IMR-90 (cell line): ENCODE results near the gene DBX1.

ENCODE experiments used
- BHLHE40 ChIP-seq: fragments of 150-350 bp; IDR thresholded peaks from 2 replicates; pipeline ENCODE4 v1.6.1; 2016; ENCODE audit warnings: mild to moderate bottlenecking, low read depth, low read length
- CHD1 ChIP-seq: IDR thresholded peaks from 2 replicates; pipeline ENCODE4 v1.6.1; 2012; ENCODE audit warnings: low read depth, low read length, improper control_type of control experiment
- CTCF ChIP-seq: conservative IDR thresholded peaks from 2 replicates; pipeline ENCODE4 v1.5.1; 2012; ENCODE audit warnings: mild to moderate bottlenecking, low read depth, low read length, improper control_type of control experiment
- FOS ChIP-seq: fragments of 150-350 bp; IDR thresholded peaks from 2 replicates; pipeline ENCODE4 v1.6.1; 2016; ENCODE audit warnings: low read depth, low read length
- MXI1 ChIP-seq: IDR thresholded peaks from 2 replicates; pipeline ENCODE4 v1.6.1; 2012; ENCODE audit warnings: low read depth, mild to moderate bottlenecking, low read length, moderate library complexity, borderline replicate concordance
- NFE2L2 ChIP-seq: fragments of 150-350 bp; IDR thresholded peaks from 2 replicates; pipeline ENCODE4 v1.6.1; 2016; ENCODE audit warnings: low read depth, mild to moderate bottlenecking, low read length
- POLR2A ChIP-seq: IDR thresholded peaks from 2 replicates; pipeline ENCODE4 v1.6.1; 2012; ENCODE audit warnings: mild to moderate bottlenecking, low read depth, low read length
- RAD21 ChIP-seq: IDR thresholded peaks from 2 replicates; pipeline ENCODE4 v1.6.1; 2012; ENCODE audit warnings: low read length, improper control_type of control experiment
- RCOR1 ChIP-seq: IDR thresholded peaks from 2 replicates; pipeline ENCODE4 v1.6.1; 2012; ENCODE audit warnings: mild to moderate bottlenecking, low read length, improper control_type of control experiment; ENCODE audit not compliant: insufficient replicate concordance
- SMC3 ChIP-seq: fragments of 150-350 bp; IDR thresholded peaks from 2 replicates; pipeline ENCODE4 v1.6.1; 2016; ENCODE audit warnings: low read depth, mild to moderate bottlenecking, antibody characterized with exemption, low read length, moderate library complexity
- USF2 ChIP-seq: fragments of 150-350 bp; IDR thresholded peaks from 2 replicates; pipeline ENCODE4 v1.6.1; 2017; ENCODE audit warnings: mild to moderate bottlenecking, antibody characterized with exemption, low read length, low read depth
- TF ChIP-seq, protein P1 (sequence below): fragments of 150-350 bp; IDR thresholded peaks from 2 replicates; pipeline ENCODE4 v1.6.1; 2016; ENCODE audit warnings: low read depth, mild to moderate bottlenecking, low read length, moderate library complexity, borderline replicate concordance

- no peak for TF ChIP-seq CTCF
- TF ChIP-seq MXI1 = no peak
- TF ChIP-seq, protein P1, sequence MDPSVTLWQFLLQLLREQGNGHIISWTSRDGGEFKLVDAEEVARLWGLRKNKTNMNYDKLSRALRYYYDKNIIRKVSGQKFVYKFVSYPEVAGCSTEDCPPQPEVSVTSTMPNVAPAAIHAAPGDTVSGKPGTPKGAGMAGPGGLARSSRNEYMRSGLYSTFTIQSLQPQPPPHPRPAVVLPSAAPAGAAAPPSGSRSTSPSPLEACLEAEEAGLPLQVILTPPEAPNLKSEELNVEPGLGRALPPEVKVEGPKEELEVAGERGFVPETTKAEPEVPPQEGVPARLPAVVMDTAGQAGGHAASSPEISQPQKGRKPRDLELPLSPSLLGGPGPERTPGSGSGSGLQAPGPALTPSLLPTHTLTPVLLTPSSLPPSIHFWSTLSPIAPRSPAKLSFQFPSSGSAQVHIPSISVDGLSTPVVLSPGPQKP = no peak
- TF ChIP-seq POLR2A = no peak
- TF ChIP-seq RAD21 = no peak
- TF ChIP-seq RCOR1 = no peak
- no peak for TF ChIP-seq SMC3
- no peak for TF ChIP-seq FOS
- TF ChIP-seq USF2 = no peak
- no peak for TF ChIP-seq CHD1
- TF ChIP-seq NFE2L2 = no peak
- TF ChIP-seq BHLHE40 = no peak
Measured at GRCh38 chr11:20119315-20119714, 41.0 kb downstream of the DBX1 start.
